NCI-H2107 treated with DMSO at 0.1 percent for 48 hours (cell line): ENCODE data around the gene CCDC78.
"Not testable (repeated sequence)": the region's sequence is repeated elsewhere in the genome, so short reads cannot be mapped to it uniquely, and the experiment has no call there.

Experiments used
- DNase-seq: peaks from one replicate; lab custom pipeline; 2025; ENCODE audit not compliant: unreplicated experiment; lab: John Stamatoyannopoulos, UW

Gene CCDC78

DNA sequence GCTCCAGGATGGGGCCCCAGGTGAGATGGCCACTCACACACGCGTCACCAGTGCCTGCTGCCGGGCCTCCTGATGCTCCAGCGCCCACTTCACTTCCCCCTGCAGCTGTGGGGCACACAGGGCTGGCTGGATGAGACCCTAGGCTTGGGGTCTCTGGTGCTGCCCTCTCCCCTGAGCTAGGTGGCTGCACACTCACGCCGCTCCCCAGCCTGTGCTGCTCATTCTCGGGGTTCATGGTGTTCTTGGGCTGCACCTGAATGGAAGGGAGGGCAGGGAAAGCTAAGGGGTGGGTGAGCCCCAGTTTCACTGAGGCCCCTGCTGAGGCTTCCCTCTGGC is 1.2 kb downstream of the CCDC78 start:
- DNase-seq = no peak

DNA sequence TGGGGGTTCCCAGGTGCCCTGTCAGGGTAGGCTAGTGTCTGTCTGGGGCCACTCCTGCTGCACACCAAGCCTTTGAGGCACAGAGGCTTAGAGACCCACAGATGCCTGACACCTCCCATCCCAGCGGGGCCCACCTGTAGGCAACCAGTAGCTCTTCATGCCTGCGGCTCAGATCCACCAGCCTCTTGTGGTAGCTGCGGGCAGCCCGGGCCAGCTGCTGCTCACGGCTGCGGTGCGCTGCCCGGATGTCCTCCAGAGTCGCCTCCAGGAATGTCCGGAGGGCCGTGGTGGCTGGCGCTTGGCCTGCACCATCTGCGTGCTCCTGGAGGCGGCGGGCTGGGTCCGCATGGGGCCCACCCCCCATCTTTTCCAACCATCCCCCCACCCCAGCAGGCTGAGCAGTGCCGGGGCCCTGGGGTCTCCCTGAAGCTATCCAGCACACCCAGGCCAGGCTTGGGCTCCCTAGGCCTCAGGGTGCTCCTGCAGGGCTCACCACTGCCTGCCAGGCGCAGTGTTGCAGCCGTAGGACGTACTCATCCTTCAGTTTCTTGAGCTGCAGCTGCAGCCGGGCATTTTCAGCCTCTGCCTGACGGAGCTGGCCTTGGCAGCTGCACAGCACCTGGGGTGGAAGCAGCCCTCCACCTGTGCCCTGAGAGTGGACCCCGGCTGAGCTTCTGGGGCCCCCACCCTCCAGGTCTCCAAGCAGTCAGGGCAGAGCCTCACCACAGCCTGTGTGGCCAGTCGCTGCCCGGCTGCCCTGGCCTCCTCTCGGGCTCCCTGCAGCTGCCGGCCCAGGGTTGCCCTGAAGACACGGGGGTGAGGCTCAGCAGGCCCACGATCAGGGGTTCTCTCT is 1.8 kb downstream of the CCDC78 start:
- no peak for DNase-seq

GRCh38 chr16:723695-724094 is 2.5 kb downstream of the CCDC78 start:
- DNase-seq = no peak

GRCh38 chr16:722835-723633 is 3.2 kb downstream of the CCDC78 start:
- DNase-seq = no peak

GRCh38 chr16:721765-722540 is 4.3 kb downstream of the CCDC78 start:
- no peak for DNase-seq

DNA sequence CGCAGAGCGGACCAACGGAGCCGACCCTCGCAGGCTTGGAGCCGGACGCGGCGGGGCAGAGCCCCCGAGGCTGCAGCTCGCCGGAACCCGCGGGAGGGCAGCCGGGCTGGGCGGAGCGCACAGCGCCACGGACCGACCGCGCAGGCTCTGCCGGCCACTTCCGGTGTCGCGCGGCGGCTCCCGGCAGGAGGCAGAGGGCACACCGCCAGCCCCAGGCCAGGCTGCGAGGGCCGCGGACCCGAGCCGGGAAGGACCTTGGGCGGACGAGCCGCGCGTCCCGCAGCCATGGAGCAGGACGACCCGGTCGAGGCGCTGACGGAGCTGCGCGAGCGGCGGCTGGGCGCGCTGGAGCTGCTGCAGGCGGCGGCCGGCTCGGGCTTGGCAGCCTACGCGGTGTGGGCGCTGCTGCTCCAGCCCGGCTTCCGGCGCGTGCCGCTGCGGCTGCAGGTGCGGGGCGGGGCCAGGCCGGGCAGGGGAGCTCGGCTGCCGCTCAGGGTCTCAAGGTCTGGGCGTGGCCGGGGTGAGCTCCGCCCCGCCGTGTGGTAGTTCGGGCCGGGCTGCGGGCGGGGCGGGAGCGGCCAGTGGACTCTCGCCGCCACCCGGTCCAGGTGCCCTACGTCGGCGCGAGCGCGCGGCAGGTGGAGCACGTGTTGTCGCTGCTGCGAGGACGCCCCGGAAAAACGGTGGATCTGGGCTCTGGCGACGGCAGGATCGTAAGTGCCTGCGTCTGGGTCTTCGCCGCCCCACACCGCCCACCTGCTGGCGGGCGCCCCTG is 5.1 kb downstream of the CCDC78 start, which contains the start of gene ANTKMT:
TSS of gene ANTKMT (plus strand) at position 157 of the 775 bp plus-strand sequence. CDS start at position 286, 129 bp downstream.
- DNase-seq = no peak

- no peak for DNase-seq
Observed at GRCh38 chr16:720447-720989, 5.7 kb downstream of the CCDC78 start.

DNA sequence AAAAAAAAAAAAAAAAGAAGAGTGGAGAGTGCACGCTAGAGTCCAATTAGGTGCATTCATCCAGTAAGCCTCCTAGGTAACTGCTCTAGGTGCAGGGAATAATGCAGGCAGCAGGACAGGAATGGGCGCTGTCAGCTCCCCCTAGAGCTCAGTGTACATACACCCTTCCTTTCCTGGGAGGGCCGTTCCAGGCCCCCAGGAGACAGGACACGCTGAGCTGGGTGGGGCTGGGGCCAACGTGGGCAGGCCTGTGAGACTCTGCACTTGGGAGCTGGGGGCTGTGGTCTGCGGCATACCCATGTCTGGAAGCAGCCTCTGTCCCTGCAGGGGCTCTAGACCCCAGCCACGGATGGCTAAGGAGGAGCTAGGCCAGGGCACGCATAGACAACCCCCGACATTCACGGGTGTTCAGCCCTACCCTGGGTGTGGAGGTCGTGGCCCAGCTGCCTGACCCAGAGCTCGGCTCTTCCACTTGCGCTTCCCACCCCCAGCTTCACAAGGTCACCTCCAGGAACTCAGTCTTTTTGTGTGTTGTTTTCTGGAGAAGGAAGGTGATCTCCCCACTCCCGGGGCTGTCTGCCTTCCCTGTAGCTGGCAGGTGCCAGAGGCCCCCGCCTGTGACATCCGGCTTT is 6.3 kb downstream of the CCDC78 start:
- no peak for DNase-seq

DNA sequence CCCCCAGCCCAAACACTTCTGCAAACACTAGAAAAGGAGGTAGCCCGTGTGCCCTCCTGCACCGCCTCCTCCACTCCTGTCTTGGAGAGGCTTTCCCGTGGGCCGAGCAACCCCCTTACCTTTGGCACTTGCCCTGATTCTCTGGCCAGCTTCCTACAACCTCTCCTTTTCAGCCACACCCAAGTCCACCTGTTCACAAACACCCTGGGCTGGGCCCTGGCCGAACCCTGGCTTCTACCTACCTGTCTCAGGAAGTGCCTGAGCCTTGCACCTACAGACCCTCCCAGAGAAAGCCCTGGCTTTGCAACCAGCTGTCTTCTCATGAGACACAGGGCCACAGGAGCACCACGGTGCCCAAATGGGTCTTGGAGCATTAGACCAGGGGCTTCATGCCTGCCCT is 7.3 kb downstream of the CCDC78 start:
- DNase-seq = no peak

DNA sequence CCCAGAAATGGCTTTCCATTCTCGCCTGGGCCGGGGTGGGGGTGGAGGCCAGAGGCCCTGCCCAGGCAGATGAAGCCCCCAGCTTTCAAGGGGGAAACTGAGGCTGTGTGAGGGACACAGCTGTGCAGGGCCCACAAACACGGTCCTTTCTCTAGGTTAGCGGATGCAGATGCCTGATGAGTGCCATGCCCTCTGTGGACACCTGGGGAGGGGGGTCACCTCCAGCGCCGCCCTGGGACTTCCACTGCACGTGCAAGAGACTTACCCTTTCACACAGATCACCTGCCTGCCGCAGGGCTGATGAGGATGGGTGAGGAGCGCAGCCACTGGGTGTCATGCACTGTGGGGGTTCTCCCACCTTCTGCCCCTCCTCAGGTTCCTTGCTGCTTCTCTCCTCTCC is 7.9 kb downstream of the CCDC78 start:
- DNase-seq = no peak

DNA sequence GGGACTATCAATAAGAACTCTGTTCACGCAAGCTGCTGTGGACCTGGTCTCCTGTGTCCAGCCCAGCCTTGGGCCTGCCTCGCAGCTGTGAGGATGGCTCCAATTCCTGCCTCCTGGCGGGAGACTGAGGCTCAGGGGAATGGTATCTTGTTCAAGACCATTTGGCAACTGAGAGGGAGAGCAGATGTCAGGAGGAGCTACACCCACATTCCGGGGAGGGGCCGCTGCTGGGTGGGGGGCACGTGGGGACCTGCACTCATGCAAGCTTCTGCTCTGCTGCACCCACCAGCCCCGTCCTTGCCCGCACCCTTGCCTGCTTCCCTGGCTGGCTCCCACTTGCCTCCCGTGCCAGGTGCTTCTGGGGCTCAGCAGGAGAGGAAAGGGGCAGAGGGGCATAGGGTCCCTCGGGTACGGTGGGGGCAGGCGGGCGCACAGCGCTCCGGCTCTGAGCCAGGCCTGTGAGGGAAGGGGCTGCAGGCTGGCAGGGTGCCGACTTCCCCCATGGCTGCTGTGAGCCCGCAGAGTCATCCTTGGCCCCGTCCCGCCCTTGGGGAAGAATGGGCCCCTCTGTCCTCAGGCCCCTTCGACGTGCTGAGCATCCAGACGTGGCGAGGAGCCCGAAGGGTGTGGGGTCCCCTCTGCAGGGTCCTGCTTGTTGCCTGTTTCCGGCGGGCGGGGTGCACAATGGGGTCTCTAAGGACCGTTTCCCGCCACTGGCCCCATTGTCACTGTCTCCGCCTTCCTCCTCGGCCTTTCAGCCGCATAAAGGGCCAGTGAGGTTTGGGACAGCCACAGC is 8.6 kb downstream of the CCDC78 start:
- DNase-seq = no peak

GRCh38 chr16:716768-717325 is 9.4 kb downstream of the CCDC78 start:
- DNase-seq = no peak

- no peak for DNase-seq
Observed at GRCh38 chr16:716200-716568, 10.1 kb downstream of the CCDC78 start.

DNA sequence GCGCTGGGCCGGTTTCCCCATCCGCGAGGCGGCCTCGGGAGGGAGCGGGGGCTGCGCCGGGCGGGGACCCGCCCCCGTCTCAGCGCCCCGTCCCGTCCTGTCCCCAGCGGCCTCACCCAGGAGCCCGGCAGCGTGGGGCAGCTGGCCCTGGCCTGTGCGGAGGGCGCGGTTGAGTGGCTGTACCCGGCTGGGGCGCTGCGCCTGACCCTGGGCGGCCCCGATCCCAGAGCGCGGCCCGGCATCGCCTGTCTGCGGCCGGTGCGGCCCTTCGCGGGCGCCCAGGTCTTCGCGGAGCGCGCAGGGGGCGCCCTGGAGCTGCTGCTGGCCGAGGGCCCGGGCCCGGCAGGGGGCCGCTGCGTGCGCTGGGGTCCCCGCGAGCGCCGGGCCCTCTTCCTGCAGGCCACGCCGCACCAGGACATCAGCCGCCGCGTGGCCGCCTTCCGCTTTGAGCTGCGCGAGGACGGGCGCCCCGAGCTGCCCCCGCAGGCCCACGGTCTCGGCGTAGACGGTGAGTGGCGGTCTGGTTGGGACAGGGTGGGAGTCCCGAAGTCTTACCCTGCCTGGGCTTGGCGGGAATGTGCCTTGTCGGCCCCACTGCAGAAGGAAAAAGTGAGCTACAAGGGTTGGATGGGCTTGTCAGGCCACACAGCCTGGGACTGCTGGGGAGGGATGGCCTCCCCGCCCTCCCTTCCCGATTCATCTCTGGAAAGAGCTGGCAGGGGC is 10.6 kb downstream of the CCDC78 start:
- no peak for DNase-seq

- no peak for DNase-seq
Observed at GRCh38 chr16:714558-715476, 11.4 kb downstream of the CCDC78 start, which contains the start of gene METRN. TSS of gene METRN (plus strand) at chr16:715118. CDS start at chr16:715290, 172 bp downstream.

GRCh38 chr16:714079-714478 is 12.2 kb downstream of the CCDC78 start:
- DNase-seq = no peak

DNA sequence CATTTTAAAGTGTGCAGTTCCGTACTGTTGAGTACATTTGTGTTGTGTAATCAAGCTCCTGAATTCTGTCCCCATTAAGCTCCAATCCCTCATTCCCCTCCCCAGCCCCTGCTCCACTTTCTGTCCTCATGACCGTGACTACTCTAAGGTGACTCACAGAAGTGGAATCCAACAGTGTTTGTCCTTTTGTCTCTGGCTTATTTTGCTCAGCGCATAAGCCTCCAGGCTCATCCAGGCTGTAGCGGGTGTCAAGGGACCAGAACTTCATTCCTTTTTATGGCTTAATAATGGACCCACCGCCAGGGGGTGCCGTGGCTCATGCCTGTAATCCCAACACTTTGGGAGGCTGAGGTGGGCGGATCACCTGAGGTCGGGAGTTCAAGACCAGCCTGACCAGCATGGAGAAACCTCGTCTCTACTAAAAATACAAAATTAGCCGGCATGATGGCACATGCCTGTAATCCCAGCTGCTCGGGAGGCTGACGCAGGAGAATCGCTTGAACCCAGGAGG is 13.4 kb downstream of the CCDC78 start:
- not testable (repeated sequence) for DNase-seq
